Spleen (tissue), 11 donors: ENCODE measurements around the gene CYB5B. TPM values are rescaled to one million over a fixed set of nuclear protein-coding genes. Genes with fewer than 3 reads are reported as not detected.

Source experiments
- DNase-seq: peaks from one replicate; pipeline ENCODE4 v3.0.0-alpha.2; 2020
- H3K27ac ChIP-seq, 8 donors: fragments of 200-600 bp; sonication (generic) in 7 of 8; 1 replicate in 4 of 8; 2 replicates in 4 of 8; pipeline versions ENCODE4 v1.5.0 to v1.8.0; 2016 to 2021; ENCODE audit warnings: inconsistent platforms in 4 of 8, mild to moderate bottlenecking in 4 of 8, moderate library complexity in 1 of 8
- H3K27me3 ChIP-seq, 7 donors: fragments of 200-600 bp; sonication (generic) in 6 of 7; replicated peaks in 1 of 7; 1 replicate in 4 of 7; 2 replicates in 3 of 7; pipeline versions ENCODE4 v1.5.0 to v1.8.0; 2016 to 2021; ENCODE audit warnings: inconsistent platforms in 3 of 7, mild to moderate bottlenecking in 1 of 7
- H3K36me3 ChIP-seq, 6 donors: fragments of 200-600 bp; sonication (generic) in 5 of 6; 1 replicate in 4 of 6; 2 replicates in 2 of 6; pipeline versions ENCODE4 v1.5.0 to v1.8.0; 2016 to 2021; ENCODE audit warnings: inconsistent platforms in 2 of 6
- H3K4me1 ChIP-seq, 6 donors: fragments of 200-600 bp; sonication (generic) in 5 of 6; 1 replicate in 3 of 6; 2 replicates in 3 of 6; pipeline versions ENCODE4 v1.5.0 to v1.8.0; 2016 to 2021; ENCODE audit warnings: inconsistent platforms in 3 of 6
- H3K4me3 ChIP-seq, 8 donors: fragments of 200-600 bp; sonication (generic) in 7 of 8; 1 replicate in 4 of 8; 2 replicates in 4 of 8; pipeline versions ENCODE4 v1.5.0 to v1.8.0; 2016 to 2021; ENCODE audit warnings: inconsistent platforms in 4 of 8, mild to moderate bottlenecking in 4 of 8, moderate library complexity in 2 of 8
- H3K9me3 ChIP-seq, 8 donors: fragments of 200-600 bp; sonication (generic) in 7 of 8; 1 replicate in 4 of 8; 2 replicates in 4 of 8; pipeline versions ENCODE4 v1.5.0 to v1.8.0; 2016 to 2021; ENCODE audit warnings: inconsistent platforms in 4 of 8
- CTCF ChIP-seq, 11 experiments: fragments of 200-600 bp in 7 of 11; fragments of 450-650 bp in 4 of 11; sonication (generic) in 4 of 11; IDR thresholded peaks in 8 of 11; conservative IDR thresholded peaks in 3 of 11; 1 replicate in 7 of 11; 2 replicates in 4 of 11; pipeline versions ENCODE4 v1.4.0 to v1.8.0; 2016 to 2021; ENCODE audit warnings: antibody characterized with exemption in 11 of 11, inconsistent platforms in 4 of 11, mild to moderate bottlenecking in 1 of 11
- POLR2A ChIP-seq, 3 donors: fragments of 450-650 bp; IDR thresholded peaks; one replicate each; pipeline ENCODE4 v1.5.1; 2017; ENCODE audit warnings: antibody characterized with exemption in 3 of 3, mild to moderate bottlenecking in 1 of 3
- POLR2AphosphoS5 ChIP-seq, 3 donors: sonication (generic); formaldehyde crosslinking; IDR thresholded peaks; one replicate each; pipeline ENCODE4 v1.5.1; 2017; ENCODE audit warnings: antibody characterized with exemption in 3 of 3
- WGBS, 5 donors: extraction: QIAGEN DNeasy Blood & Tissue Kit in 3 of 5; methylation state at CpG; one replicate each; pipeline versions ENCODE4 v1.1.5 to v1.1.7; 2013 to 2018; 5-methylcytosine and 5-hydroxymethylcytosine counted together
- intact Hi-C: fragments of 100-400 bp; cut with DNase I; formaldehyde crosslinking; loops from one replicate; pipeline ENCODE4 v1.15.0; 2023; ENCODE audit warnings: low total_unique reads
- polyA plus RNA-seq, 3 donors: library from polyadenylated mRNA; stranded (reverse); fragments of 200-250 nt; gene quantifications; one replicate each; pipeline ENCODE4 v1.2.1, GENCODE V29; 2013
- total RNA-seq, 7 donors: library from RNA; depleted of rRNA in 3 of 7; stranded (reverse); fragments of >200 nt in 3 of 7; fragmentation: NEBNext Ultra II Directional in 4 of 7; extraction: Animal tissue kit (Norgen Biotek cat#: 25700) in 4 of 7; gene quantifications; one replicate each; pipeline versions ENCODE4 v1.1.0 to v1.2.1, GENCODE V29; 2016 to 2021
- donor health status: healthy with polysubstance abuse.
- donor health status: DM: no; HTN: no; CAD: no; lungs with moderate emphysema.
- donor health status: DM: no; HTN: no; CAD: no.
- donor health status: Bipolar disorder and iron deficiency.
- donor health status: healthy.
- donor health status: DM: no; HTN: no; CAD: no.
- donor health status: DM: yes; HTN: yes; CAD: no.

CYB5B gene
- total and polyA plus RNA-seq, 10 donors = 36.8 to 80.5 (median 61.1) TPM

- no peak overlapping the region for H3K4me3 ChIP-seq
- H3K9me3 ChIP-seq = no peaks in the 10 kb centered on the region
- intact Hi-C loops = no loop called here
- H3K36me3 ChIP-seq = no peaks in the 10 kb centered on the region
- WGBS, 5 donors = 81 to 92% (median 84%) methylated on average over 16 of the region's 16 CpGs
- no peak for TF ChIP-seq POLR2A (IDR thresholded peaks at IDR 0.05)
- H3K4me1 ChIP-seq = peaks cover 4 to 15% (median 6%) of the 10 kb centered on the region in 6 donors
- no peak for DNase-seq
- no peak overlapping the region for H3K27ac ChIP-seq
- no peaks in the 10 kb centered on the region for H3K27me3 ChIP-seq
Observed at GRCh38 chr16:69497876-69498596, 73.6 kb downstream of the CYB5B start.

- no peaks in the 10 kb centered on the region for H3K27me3 ChIP-seq
- H3K27ac ChIP-seq = no peak overlapping the region
- TF ChIP-seq POLR2A (IDR thresholded peaks at IDR 0.05) = no peak
- TF ChIP-seq CTCF (IDR thresholded peaks at IDR 0.05 in 8 of 11, conservative IDR thresholded peaks at IDR 0.05 in 3 of 11) = no peak
- TF ChIP-seq POLR2AphosphoS5 (IDR thresholded peaks at IDR 0.05) = no peak
- intact Hi-C loops = no loop called here
- H3K36me3 ChIP-seq = no peaks in the 10 kb centered on the region
- no peaks in the 10 kb centered on the region for H3K9me3 ChIP-seq
- DNase-seq = no peak
- peaks cover 4 to 15% (median 6%) of the 10 kb centered on the region in 6 donors for H3K4me1 ChIP-seq
- H3K4me3 ChIP-seq = no peak overlapping the region
- WGBS, 5 donors = 88 to 97% (median 91%) methylated on average over 5 of the region's 5 CpGs
Observed at GRCh38 chr16:69498926-69499325, 74.5 kb downstream of the CYB5B start.

GRCh38 chr16:69499541-69500230, 75.3 kb downstream of the CYB5B start:
- WGBS, 5 donors = 89 to 92% (median 91%) methylated on average over 11 of the region's 11 CpGs
- Histone ChIP-seq H3K4me1 (peaks cover 4 to 15% (median 6%) of the 10 kb centered on the region in 6 donors), H3K27ac (no peak overlapping the region), H3K4me3 (no peak overlapping the region), H3K27me3 (no peaks in the 10 kb centered on the region), H3K36me3 (no peaks in the 10 kb centered on the region), H3K9me3 (no peaks in the 10 kb centered on the region)
- intact Hi-C loops = no loop called here
- no peak for DNase-seq
- TF ChIP-seq POLR2AphosphoS5 (IDR thresholded peaks at IDR 0.05) = no peak
- no peak for TF ChIP-seq POLR2A (IDR thresholded peaks at IDR 0.05)
- TF ChIP-seq CTCF (IDR thresholded peaks at IDR 0.05 in 8 of 11, conservative IDR thresholded peaks at IDR 0.05 in 3 of 11) = no peak

- H3K27me3 ChIP-seq = no peaks in the 10 kb centered on the region
- intact Hi-C loops = no loop called here
- DNase-seq = no peak
- H3K27ac ChIP-seq = no peak overlapping the region
- no peak overlapping the region for H3K4me3 ChIP-seq
- H3K4me1 ChIP-seq = peaks cover 4 to 15% (median 6%) of the 10 kb centered on the region in 6 donors
- WGBS, 5 donors = 75 to 89% (median 87%) methylated on average over 4 of the region's 4 CpGs
- no peaks in the 10 kb centered on the region for H3K36me3 ChIP-seq
- TF ChIP-seq POLR2AphosphoS5 (IDR thresholded peaks at IDR 0.05) = peak in 1 of 3 donors; percentile 12
- TF ChIP-seq POLR2A (IDR thresholded peaks at IDR 0.05) = no peak
- no peaks in the 10 kb centered on the region for H3K9me3 ChIP-seq
Observed at GRCh38 chr16:69500496-69500895, 76.1 kb downstream of the CYB5B start.
